ENCODE results near the gene SLC16A9.

SLC16A9 gene

DNA sequence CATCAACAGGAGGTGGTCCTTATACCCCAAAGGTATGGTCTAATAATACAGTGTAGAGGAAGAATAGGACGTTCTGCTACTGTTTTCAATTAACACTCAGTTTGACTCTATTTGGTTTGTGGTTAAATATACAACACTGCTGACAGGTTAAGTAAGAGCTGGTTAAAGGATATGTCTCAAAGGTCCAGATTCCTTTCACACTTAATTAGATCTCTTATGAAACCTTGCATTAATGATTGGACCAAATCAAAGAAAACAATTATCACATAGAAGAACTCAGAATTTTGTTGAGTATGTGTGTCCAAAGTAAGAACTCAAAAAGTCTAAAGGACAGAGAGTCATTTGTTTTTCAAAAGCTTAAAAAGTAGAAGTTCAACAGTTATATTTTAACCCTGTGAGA lies 25.6 kb upstream of the SLC16A9 start:
- no peaks in the 10 kb centered on the region for H3K9me3 ChIP-seq (ENCODE audit: control insufficient read depth, insufficient read depth, low read depth, low read length)
- no peaks in the 10 kb centered on the region for H3K4me1 ChIP-seq (ENCODE audit: control insufficient read depth, insufficient read depth, low read length)
- TF ChIP-seq, protein P1, sequence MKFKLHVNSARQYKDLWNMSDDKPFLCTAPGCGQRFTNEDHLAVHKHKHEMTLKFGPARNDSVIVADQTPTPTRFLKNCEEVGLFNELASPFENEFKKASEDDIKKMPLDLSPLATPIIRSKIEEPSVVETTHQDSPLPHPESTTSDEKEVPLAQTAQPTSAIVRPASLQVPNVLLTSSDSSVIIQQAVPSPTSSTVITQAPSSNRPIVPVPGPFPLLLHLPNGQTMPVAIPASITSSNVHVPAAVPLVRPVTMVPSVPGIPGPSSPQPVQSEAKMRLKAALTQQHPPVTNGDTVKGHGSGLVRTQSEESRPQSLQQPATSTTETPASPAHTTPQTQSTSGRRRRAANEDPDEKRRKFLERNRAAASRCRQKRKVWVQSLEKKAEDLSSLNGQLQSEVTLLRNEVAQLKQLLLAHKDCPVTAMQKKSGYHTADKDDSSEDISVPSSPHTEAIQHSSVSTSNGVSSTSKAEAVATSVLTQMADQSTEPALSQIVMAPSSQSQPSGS (tag by site-specific recombination; IDR thresholded peaks at IDR 0.05; ENCODE audit: low read depth): no peak
- TF ChIP-seq ZNF600 (tag by site-specific recombination; IDR thresholded peaks at IDR 0.05) (no peak), ZNF132 (tag by site-specific recombination; IDR thresholded peaks at IDR 0.05; ENCODE audit: borderline replicate concordance) (no peak), ZNF157 (tag by site-specific recombination; IDR thresholded peaks at IDR 0.05) (no peak), ZNF791 (tag by site-specific recombination; IDR thresholded peaks at IDR 0.05) (no peak), KLF7 (tag by site-specific recombination; IDR thresholded peaks at IDR 0.05; ENCODE audit: borderline replicate concordance) (no peak), WT1 (tag by site-specific recombination; IDR thresholded peaks at IDR 0.05) (no peak), ZNF830 (tag by site-specific recombination; IDR thresholded peaks at IDR 0.05; ENCODE audit: low read depth) (no peak)
- no peak overlapping the region for H3K4me3 ChIP-seq (ENCODE audit: low read depth, low read length)
- no peaks in the 10 kb centered on the region for H3K36me3 ChIP-seq (ENCODE audit: control insufficient read depth in 2 of 2, insufficient read depth in 1 of 2, low read length in 2 of 2)
- ChIA-PET POLR2A (no interaction called here), CTCF (no interaction called here)
- H3K27ac ChIP-seq (ENCODE audit: extremely low read depth, low read depth, low read length): no peak overlapping the region

DNA sequence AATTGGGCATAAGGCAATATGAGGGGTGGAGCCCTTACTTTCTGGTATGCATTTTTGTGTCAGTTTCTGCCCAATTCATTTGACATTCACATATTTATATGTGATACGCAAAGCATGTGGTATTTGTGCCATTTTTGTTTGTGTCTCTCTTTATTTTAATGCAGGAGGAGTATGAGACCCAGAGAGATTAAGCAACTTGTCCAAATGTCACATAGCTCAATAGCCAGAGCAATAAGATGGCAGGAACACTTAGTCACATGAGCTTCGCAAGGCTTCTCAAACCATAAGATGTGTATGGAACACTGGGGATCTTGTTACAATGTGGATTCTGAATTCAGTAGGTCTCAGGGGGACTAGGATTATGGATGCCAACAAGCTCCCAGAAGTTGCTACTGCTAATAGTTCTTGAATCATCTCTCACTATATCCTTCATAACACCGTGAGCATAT lies 24.4 kb upstream of the SLC16A9 start:
- Histone ChIP-seq H3K27ac (ENCODE audit: extremely low read depth, low read depth, low read length) (no peak overlapping the region), H3K36me3 (ENCODE audit: control insufficient read depth in 2 of 2, insufficient read depth in 1 of 2, low read length in 2 of 2) (no peaks in the 10 kb centered on the region), H3K9me3 (ENCODE audit: control insufficient read depth, insufficient read depth, low read depth, low read length) (no peaks in the 10 kb centered on the region), H3K4me1 (ENCODE audit: control insufficient read depth, insufficient read depth, low read length) (no peaks in the 10 kb centered on the region), H3K4me3 (ENCODE audit: low read depth, low read length) (no peak overlapping the region)
- ChIA-PET CTCF (interaction anchor here (0.5 kb wide), 1 partner anchor 102 kb away, joined by 3 read pairs; no protein-coding TSS in a partner anchor), POLR2A (no interaction called here)
- TF ChIP-seq SP7 (tag by site-specific recombination; IDR thresholded peaks at IDR 0.05): no peak
- TF ChIP-seq, protein P2, sequence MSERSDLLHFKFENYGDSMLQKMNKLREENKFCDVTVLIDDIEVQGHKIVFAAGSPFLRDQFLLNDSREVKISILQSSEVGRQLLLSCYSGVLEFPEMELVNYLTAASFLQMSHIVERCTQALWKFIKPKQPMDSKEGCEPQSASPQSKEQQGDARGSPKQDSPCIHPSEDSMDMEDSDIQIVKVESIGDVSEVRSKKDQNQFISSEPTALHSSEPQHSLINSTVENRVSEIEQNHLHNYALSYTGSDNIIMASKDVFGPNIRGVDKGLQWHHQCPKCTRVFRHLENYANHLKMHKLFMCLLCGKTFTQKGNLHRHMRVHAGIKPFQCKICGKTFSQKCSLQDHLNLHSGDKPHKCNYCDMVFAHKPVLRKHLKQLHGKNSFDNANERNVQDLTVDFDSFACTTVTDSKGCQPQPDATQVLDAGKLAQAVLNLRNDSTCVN (tag by site-specific recombination; optimal IDR thresholded peaks at IDR 0.05): no peak
- no peak for TF ChIP-seq ZNF514 (tag by site-specific recombination; IDR thresholded peaks at IDR 0.05)
- TF ChIP-seq PRDM1 (tag by site-specific recombination; IDR thresholded peaks at IDR 0.05): no peak
- TF ChIP-seq, protein P3, sequence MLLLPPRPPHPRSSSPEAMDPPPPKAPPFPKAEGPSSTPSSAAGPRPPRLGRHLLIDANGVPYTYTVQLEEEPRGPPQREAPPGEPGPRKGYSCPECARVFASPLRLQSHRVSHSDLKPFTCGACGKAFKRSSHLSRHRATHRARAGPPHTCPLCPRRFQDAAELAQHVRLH (tag by site-specific recombination; IDR thresholded peaks at IDR 0.05): no peak
- TF ChIP-seq, protein P4, sequence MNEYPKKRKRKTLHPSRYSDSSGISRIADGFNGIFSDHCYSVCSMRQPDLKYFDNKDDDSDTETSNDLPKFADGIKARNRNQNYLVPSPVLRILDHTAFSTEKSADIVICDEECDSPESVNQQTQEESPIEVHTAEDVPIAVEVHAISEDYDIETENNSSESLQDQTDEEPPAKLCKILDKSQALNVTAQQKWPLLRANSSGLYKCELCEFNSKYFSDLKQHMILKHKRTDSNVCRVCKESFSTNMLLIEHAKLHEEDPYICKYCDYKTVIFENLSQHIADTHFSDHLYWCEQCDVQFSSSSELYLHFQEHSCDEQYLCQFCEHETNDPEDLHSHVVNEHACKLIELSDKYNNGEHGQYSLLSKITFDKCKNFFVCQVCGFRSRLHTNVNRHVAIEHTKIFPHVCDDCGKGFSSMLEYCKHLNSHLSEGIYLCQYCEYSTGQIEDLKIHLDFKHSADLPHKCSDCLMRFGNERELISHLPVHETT (tag by site-specific recombination; IDR thresholded peaks at IDR 0.05): no peak
- TF ChIP-seq, protein P5, sequence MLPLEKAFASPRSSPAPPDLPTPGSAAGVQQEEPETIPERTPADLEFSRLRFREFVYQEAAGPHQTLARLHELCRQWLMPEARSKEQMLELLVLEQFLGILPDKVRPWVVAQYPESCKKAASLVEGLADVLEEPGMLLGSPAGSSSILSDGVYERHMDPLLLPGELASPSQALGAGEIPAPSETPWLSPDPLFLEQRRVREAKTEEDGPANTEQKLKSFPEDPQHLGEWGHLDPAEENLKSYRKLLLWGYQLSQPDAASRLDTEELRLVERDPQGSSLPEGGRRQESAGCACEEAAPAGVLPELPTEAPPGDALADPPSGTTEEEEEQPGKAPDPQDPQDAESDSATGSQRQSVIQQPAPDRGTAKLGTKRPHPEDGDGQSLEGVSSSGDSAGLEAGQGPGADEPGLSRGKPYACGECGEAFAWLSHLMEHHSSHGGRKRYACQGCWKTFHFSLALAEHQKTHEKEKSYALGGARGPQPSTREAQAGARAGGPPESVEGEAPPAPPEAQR (tag by site-specific recombination; IDR thresholded peaks at IDR 0.05): no peak
- no peak for TF ChIP-seq HOXC10 (CRISPR knock-in tag; IDR thresholded peaks at IDR 0.05)
- no peak for TF ChIP-seq ZNF48 (tag by site-specific recombination; IDR thresholded peaks at IDR 0.05)
- TF ChIP-seq, protein P6, sequence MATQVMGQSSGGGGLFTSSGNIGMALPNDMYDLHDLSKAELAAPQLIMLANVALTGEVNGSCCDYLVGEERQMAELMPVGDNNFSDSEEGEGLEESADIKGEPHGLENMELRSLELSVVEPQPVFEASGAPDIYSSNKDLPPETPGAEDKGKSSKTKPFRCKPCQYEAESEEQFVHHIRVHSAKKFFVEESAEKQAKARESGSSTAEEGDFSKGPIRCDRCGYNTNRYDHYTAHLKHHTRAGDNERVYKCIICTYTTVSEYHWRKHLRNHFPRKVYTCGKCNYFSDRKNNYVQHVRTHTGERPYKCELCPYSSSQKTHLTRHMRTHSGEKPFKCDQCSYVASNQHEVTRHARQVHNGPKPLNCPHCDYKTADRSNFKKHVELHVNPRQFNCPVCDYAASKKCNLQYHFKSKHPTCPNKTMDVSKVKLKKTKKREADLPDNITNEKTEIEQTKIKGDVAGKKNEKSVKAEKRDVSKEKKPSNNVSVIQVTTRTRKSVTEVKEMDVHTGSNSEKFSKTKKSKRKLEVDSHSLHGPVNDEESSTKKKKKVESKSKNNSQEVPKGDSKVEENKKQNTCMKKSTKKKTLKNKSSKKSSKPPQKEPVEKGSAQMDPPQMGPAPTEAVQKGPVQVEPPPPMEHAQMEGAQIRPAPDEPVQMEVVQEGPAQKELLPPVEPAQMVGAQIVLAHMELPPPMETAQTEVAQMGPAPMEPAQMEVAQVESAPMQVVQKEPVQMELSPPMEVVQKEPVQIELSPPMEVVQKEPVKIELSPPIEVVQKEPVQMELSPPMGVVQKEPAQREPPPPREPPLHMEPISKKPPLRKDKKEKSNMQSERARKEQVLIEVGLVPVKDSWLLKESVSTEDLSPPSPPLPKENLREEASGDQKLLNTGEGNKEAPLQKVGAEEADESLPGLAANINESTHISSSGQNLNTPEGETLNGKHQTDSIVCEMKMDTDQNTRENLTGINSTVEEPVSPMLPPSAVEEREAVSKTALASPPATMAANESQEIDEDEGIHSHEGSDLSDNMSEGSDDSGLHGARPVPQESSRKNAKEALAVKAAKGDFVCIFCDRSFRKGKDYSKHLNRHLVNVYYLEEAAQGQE (tag by site-specific recombination; IDR thresholded peaks at IDR 0.05): no peak
- TF ChIP-seq ZNF596 (tag by site-specific recombination; IDR thresholded peaks at IDR 0.05): no peak
- no peak for TF ChIP-seq SP2 (tag by site-specific recombination; IDR thresholded peaks at IDR 0.05)
- TF ChIP-seq KLF1 (tag by site-specific recombination; IDR thresholded peaks at IDR 0.05): no peak
- TF ChIP-seq ZFP3 (tag by site-specific recombination; IDR thresholded peaks at IDR 0.05; ENCODE audit: low read depth): no peak
- TF ChIP-seq ZNF677 (tag by site-specific recombination; IDR thresholded peaks at IDR 0.05): no peak
- TF ChIP-seq SP3 (tag by site-specific recombination; IDR thresholded peaks at IDR 0.05): no peak
